Testis (tissue), 3 donors: ENCODE data around the gene ADCK2. TPM values are rescaled to one million over a fixed set of nuclear protein-coding genes. Genes with fewer than 3 reads are reported as not detected.

Source experiments
- DNase-seq: peaks from one replicate; pipeline ENCODE4 v3.0.0-alpha.2; 2019
- H3K27ac ChIP-seq, 2 donors: fragments of 200-600 bp; sonication (generic); one replicate each; pipeline ENCODE4 v1.5.1; 2019
- H3K27me3 ChIP-seq: fragments of 200-600 bp; sonication (generic); one replicate; pipeline ENCODE4 v1.5.1; 2019
- H3K36me3 ChIP-seq: fragments of 200-600 bp; sonication (generic); one replicate; pipeline ENCODE4 v1.5.1; 2017; ENCODE audit warnings: low read depth; ENCODE audit errors: missing control alignments
- H3K4me1 ChIP-seq: fragments of 200-600 bp; sonication (generic); one replicate; pipeline ENCODE4 v1.5.1; 2019
- H3K4me3 ChIP-seq, 2 donors: fragments of 200-600 bp; sonication (generic); one replicate each; pipeline ENCODE4 v1.5.1; 2017 to 2019
- H3K9me3 ChIP-seq: fragments of 200-600 bp; sonication (generic); one replicate; pipeline ENCODE4 v1.5.1; 2017
- CTCF ChIP-seq, 3 experiments: fragments of 450-650 bp in 2 of 3; fragments of 200-600 bp in 1 of 3; sonication (generic) in 1 of 3; IDR thresholded peaks; one replicate each; pipeline ENCODE4 v1.5.1; 2016 to 2019; ENCODE audit warnings: antibody characterized with exemption in 3 of 3, mild to moderate bottlenecking in 2 of 3, moderate library complexity in 1 of 3
- POLR2A ChIP-seq: fragments of 450-650 bp; IDR thresholded peaks from one replicate; pipeline ENCODE4 v1.6.1; 2017; ENCODE audit warnings: antibody characterized with exemption, mild to moderate bottlenecking, moderate library complexity
- WGBS, 2 donors: methylation state at CpG; one replicate each; pipeline ENCODE4 v1.1.5; 2018; 5-methylcytosine and 5-hydroxymethylcytosine counted together
- intact Hi-C: fragments of 100-400 bp; cut with DNase I; formaldehyde crosslinking; loops from one replicate; pipeline ENCODE4 v1.15.1; 2023; ENCODE audit warnings: low total_unique reads
- polyA plus RNA-seq: library from polyadenylated mRNA; stranded (reverse); fragments of 350-450 nt; fragmentation: Illumina TruSeq; extraction: RNeasy Lipid Tissue Mini Kit (QIAGEN cat#74804); gene quantifications from one replicate; pipeline ENCODE4 v1.2.3, GENCODE V29; 2014; ENCODE audit warnings: low read depth, low replicate concordance; ENCODE audit not compliant: insufficient read depth
- total RNA-seq, 2 donors: library from RNA; depleted of rRNA; stranded (reverse); fragments of >200 nt; gene quantifications; one replicate each; pipeline ENCODE4 v1.2.3, GENCODE V29; 2016

The ADCK2 gene
- total and polyA plus RNA-seq, 3 donors from 2014 or later: 12.9 to 21.2 (median 20.4) TPM

- Histone ChIP-seq H3K4me1 (peaks cover 21% of the 10 kb centered on the region), H3K9me3 (no peaks in the 10 kb centered on the region), H3K4me3 (peak overlapping the region; percentile 76 to 79), H3K36me3 (no peaks in the 10 kb centered on the region), H3K27me3 (no peaks in the 10 kb centered on the region), H3K27ac (peak overlapping the region; percentile 89 to 94)
- intact Hi-C loops: no loop called here
- TF ChIP-seq CTCF (IDR thresholded peaks at IDR 0.05) (no peak), POLR2A (no peak)
- 9 to 12% methylated on average over 22 to 23 of the region's 23 CpGs for WGBS, 2 donors
- peak; percentile 98 for DNase-seq
Measured at GRCh38 chr7:140696024-140696679, 23.4 kb downstream of the ADCK2 start.

- Histone ChIP-seq H3K4me1 (peaks cover 21% of the 10 kb centered on the region), H3K36me3 (no peaks in the 10 kb centered on the region), H3K27ac (peak within 1 kb of the TSS; percentile 89 to 94), H3K9me3 (no peaks in the 10 kb centered on the region), H3K4me3 (peak within 1 kb of the TSS; percentile 76 to 79), H3K27me3 (no peaks in the 10 kb centered on the region)
- TF ChIP-seq CTCF (IDR thresholded peaks at IDR 0.05) (no peak), POLR2A (peak; percentile 6)
- intact Hi-C loops: no loop called here
- 0 to 1% methylated on average over 40 to 46 of the region's 82 CpGs for WGBS, 2 donors
- peak; percentile 91 for DNase-seq
Measured at GRCh38 chr7:140696680-140697446, 24.1 kb downstream of the ADCK2 start, which contains the start of gene NDUFB2. Gene NDUFB2, plus strand, starts transcription at chr7:140696708. Its CDS starts 37 bp downstream, at chr7:140696745.

GRCh38 chr7:140697447-140698143, 24.9 kb downstream of the ADCK2 start:
- H3K4me3 ChIP-seq: peak overlapping the region; percentile 76 to 79
- intact Hi-C loops: no loop called here
- no peaks in the 10 kb centered on the region for H3K27me3 ChIP-seq
- TF ChIP-seq POLR2A (no peak), CTCF (IDR thresholded peaks at IDR 0.05) (no peak)
- DNase-seq: no peak
- 14 to 21% methylated on average over 24 of the region's 24 CpGs for WGBS, 2 donors
- peaks cover 21% of the 10 kb centered on the region for H3K4me1 ChIP-seq
- no peaks in the 10 kb centered on the region for H3K9me3 ChIP-seq
- H3K27ac ChIP-seq: peak overlapping the region; percentile 89 to 94
- H3K36me3 ChIP-seq: no peaks in the 10 kb centered on the region

GRCh38 chr7:140698477-140698876, 25.7 kb downstream of the ADCK2 start:
- no peak for DNase-seq
- Histone ChIP-seq H3K4me3 (no peak overlapping the region), H3K27me3 (no peaks in the 10 kb centered on the region), H3K4me1 (peaks cover 21% of the 10 kb centered on the region), H3K36me3 (no peaks in the 10 kb centered on the region), H3K9me3 (no peaks in the 10 kb centered on the region), H3K27ac (no peak overlapping the region)
- TF ChIP-seq POLR2A: no peak
- TF ChIP-seq CTCF (IDR thresholded peaks at IDR 0.05): no peak
- 44 to 46% methylated on average over 8 of the region's 8 CpGs for WGBS, 2 donors
- intact Hi-C loops: no loop called here
